ENCODE results near the gene SPINK6.

SPINK6 gene

GRCh38 chr5:148224117-148224742, 21.4 kb downstream of the SPINK6 start:
- no peak for DNase-seq
- Mint-ChIP-seq H3K27me3 (ENCODE audit: low read depth, poor library complexity) (peaks cover 4% of the 10 kb centered on the region), H3K9me3 (no peaks in the 10 kb centered on the region), H3K36me3 (ENCODE audit: low read depth) (no peaks in the 10 kb centered on the region), H3K4me1 (peaks cover 4% of the 10 kb centered on the region), H3K4me3 (no peak overlapping the region), H3K27ac (no peak overlapping the region)
- TF ChIP-seq CTCF (IDR thresholded peaks at IDR 0.05): no peak

- Mint-ChIP-seq H3K9me3 (peaks cover 11% of the 10 kb centered on the region), H3K4me3 (no peak overlapping the region), H3K4me1 (peaks cover 4% of the 10 kb centered on the region), H3K27me3 (ENCODE audit: low read depth, poor library complexity) (peaks cover 4% of the 10 kb centered on the region), H3K27ac (no peak overlapping the region), H3K36me3 (ENCODE audit: low read depth) (no peaks in the 10 kb centered on the region)
- no peak for TF ChIP-seq CTCF (IDR thresholded peaks at IDR 0.05)
- DNase-seq: no peak
Observed at GRCh38 chr5:148228392-148228984, 25.6 kb downstream of the SPINK6 start.

- Mint-ChIP-seq H3K4me3 (no peak overlapping the region), H3K27me3 (ENCODE audit: low read depth, poor library complexity) (peaks cover 4% of the 10 kb centered on the region), H3K36me3 (ENCODE audit: low read depth) (no peaks in the 10 kb centered on the region), H3K4me1 (peaks cover 4% of the 10 kb centered on the region), H3K27ac (no peak overlapping the region), H3K9me3 (peaks cover 11% of the 10 kb centered on the region)
- DNase-seq: no peak
- TF ChIP-seq CTCF (IDR thresholded peaks at IDR 0.05): no peak
Observed at GRCh38 chr5:148229840-148230239, 27.0 kb downstream of the SPINK6 start.

- Mint-ChIP-seq H3K4me1 (peaks cover 4% of the 10 kb centered on the region), H3K27me3 (ENCODE audit: low read depth, poor library complexity) (peaks cover 4% of the 10 kb centered on the region), H3K36me3 (ENCODE audit: low read depth) (no peaks in the 10 kb centered on the region), H3K27ac (no peak overlapping the region), H3K4me3 (no peak overlapping the region), H3K9me3 (peaks cover 11% of the 10 kb centered on the region)
- TF ChIP-seq CTCF (IDR thresholded peaks at IDR 0.05): no peak
- DNase-seq: no peak
Observed at GRCh38 chr5:148230240-148230639, 27.4 kb downstream of the SPINK6 start.

GRCh38 chr5:148237785-148238417, 35.1 kb downstream of the SPINK6 start:
- H3K9me3 Mint-ChIP-seq: no peaks in the 10 kb centered on the region
- H3K4me1 Mint-ChIP-seq: no peaks in the 10 kb centered on the region
- no peaks in the 10 kb centered on the region for H3K36me3 Mint-ChIP-seq (ENCODE audit: low read depth)
- DNase-seq: no peak
- no peak overlapping the region for H3K27ac Mint-ChIP-seq
- no peak for TF ChIP-seq CTCF (IDR thresholded peaks at IDR 0.05)
- H3K4me3 Mint-ChIP-seq: no peak overlapping the region
- peaks cover 1% of the 10 kb centered on the region for H3K27me3 Mint-ChIP-seq (ENCODE audit: low read depth, poor library complexity)
